Retinal pigment epithelial cell (primary cell): Measurements from ENCODE around the gene SLC6A8.

Experiments
- DNase-seq: peaks from one replicate; pipeline ENCODE4 v3.0.0-alpha.2; 2010; ENCODE audit warnings: low read depth
- H3K4me3 ChIP-seq: 2 replicates; pipeline ENCODE4 v1.5.1; 2011; ENCODE audit warnings: mild to moderate bottlenecking, low read length, control low read depth, moderate library complexity
- TF ChIP-seq, protein P1 (sequence below): conservative IDR thresholded peaks from 2 replicates; pipeline ENCODE4 v1.5.1; 2011; ENCODE audit warnings: low read depth, low read length, control low read depth, inconsistent platforms

Gene SLC6A8

DNA sequence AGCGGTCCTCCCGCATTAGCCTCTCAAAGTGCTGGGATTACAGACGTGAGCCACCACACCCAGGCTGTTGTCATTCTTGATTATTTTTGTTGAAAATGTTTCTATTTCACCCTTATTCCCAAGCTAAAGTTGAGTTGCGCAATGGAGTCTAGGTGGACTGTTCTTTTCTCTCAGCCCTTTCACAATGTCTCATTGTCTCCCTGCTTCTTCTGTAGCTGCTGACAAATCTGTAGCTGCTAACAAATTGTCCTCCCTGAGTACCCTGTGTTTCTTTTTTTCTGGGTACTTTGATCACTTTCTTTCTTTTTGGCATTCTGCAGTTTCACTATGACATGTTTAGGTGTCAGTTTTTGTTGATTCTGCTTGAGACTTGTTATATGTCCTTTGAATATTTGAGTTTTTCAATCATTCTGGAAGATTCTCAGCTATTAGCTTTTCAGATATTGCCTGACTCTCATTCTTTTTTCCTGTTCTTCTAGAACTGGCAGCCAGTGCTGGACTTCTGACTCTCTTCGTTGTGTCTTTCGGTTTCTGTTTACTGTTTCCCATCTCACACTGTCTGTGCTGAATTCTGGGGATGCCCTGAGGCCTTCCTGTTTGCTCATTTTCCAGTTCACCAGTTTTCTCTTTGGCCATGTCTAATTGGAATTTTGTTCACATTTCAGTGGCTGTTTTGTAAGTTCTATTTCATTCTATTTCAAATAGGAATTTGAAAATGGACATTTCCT lies 43.6 kb downstream of the SLC6A8 start:
- no peak for DNase-seq
- H3K4me3 ChIP-seq: no peak overlapping the region
- TF ChIP-seq, protein P1, sequence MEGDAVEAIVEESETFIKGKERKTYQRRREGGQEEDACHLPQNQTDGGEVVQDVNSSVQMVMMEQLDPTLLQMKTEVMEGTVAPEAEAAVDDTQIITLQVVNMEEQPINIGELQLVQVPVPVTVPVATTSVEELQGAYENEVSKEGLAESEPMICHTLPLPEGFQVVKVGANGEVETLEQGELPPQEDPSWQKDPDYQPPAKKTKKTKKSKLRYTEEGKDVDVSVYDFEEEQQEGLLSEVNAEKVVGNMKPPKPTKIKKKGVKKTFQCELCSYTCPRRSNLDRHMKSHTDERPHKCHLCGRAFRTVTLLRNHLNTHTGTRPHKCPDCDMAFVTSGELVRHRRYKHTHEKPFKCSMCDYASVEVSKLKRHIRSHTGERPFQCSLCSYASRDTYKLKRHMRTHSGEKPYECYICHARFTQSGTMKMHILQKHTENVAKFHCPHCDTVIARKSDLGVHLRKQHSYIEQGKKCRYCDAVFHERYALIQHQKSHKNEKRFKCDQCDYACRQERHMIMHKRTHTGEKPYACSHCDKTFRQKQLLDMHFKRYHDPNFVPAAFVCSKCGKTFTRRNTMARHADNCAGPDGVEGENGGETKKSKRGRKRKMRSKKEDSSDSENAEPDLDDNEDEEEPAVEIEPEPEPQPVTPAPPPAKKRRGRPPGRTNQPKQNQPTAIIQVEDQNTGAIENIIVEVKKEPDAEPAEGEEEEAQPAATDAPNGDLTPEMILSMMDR: no peak

DNA sequence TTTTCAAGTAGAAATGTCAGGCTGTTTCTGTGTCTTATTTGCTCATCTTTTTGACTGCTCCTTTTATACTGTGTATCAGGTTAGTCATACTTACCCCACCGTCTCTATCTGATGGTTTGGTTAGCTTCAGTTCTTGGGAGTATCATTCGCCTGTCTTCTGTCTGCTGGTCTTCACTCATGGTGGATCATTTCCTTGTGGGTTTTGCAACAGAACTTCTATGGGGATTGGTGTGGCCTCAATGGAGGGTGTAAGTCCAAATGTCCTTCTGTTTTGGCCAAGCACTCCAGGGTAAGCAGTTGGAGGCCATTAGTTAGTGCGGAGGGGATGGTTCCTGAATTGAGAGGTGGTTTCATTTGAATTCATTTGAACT lies 44.1 kb downstream of the SLC6A8 start:
- DNase-seq: no peak
- H3K4me3 ChIP-seq: no peak overlapping the region
- TF ChIP-seq, protein P1: no peak

DNA sequence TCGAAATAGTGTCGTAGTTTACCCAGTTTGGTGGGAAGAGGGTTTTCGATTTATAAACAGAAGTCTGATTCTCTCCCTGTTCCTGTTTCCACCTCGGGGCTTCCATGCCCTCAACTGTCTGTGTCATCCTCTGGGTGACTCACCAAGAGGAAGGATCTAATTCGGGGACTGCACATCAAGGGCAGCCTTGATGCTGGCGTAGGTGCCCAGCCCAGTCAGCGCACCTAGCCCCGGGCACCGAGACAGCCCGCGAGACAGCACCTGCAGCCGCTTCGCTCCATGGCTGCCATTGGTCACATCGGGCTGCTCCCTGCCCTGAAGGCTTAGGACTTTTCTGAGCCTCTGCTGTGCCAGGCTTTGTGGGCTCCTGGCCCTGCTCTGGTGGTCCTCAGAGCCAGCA lies 44.7 kb downstream of the SLC6A8 start:
- TF ChIP-seq, protein P1: no peak
- DNase-seq: no peak

DNA sequence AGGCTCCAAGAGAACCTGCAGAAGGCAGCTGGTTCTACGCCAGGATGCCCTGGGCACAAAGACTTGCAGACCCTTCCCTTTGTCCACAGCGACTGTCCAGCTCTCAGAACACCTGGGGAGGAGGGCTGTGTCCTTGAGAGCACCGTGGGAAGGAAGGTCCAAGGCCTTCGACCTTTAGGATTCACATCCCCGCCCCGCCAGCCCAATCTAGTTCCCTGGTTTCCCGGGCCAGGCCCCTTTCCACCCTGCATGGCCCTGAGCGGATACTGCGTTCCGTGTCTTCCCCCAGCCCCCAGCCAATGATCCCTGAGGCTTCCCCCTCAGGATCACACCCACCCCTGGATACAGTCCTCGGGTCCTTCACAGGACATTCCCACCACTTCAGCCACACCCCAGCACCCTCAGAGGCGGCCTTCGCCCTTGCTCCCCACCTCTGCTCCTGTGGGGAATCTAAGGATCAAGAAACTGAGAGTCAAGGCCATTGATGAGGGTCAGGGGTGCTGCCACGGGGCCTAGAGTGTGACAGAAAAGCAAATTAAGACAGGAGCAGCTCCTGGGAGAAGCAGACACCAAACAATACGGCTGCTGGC lies 46.0 kb downstream of the SLC6A8 start:
- TF ChIP-seq, protein P1: no peak
- DNase-seq: no peak
- no peak overlapping the region for H3K4me3 ChIP-seq

More for the DNA sequence above, 44.7 kb downstream of the SLC6A8 start:
- H3K4me3 ChIP-seq: no peak overlapping the region

DNA sequence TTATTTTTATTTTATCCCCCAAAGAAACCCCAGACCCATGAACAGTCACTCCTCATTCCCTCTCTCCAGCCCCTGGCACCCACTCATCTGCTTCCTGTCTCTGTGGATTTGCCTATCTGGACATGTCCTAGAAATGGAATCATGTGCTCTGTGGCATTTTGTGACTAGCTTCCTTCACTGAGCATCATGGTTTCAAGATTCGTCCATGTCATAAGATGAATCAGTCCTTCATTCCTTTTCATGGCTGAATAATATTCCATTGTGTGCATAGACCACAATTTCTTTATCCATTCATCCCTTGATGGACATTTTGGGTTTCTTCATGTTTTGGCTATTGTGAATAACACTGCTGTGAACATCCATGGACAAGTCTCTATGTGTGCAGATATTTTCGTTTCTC lies 47.1 kb downstream of the SLC6A8 start:
- TF ChIP-seq, protein P1: no peak
- H3K4me3 ChIP-seq: no peak overlapping the region
- no peak for DNase-seq

DNA sequence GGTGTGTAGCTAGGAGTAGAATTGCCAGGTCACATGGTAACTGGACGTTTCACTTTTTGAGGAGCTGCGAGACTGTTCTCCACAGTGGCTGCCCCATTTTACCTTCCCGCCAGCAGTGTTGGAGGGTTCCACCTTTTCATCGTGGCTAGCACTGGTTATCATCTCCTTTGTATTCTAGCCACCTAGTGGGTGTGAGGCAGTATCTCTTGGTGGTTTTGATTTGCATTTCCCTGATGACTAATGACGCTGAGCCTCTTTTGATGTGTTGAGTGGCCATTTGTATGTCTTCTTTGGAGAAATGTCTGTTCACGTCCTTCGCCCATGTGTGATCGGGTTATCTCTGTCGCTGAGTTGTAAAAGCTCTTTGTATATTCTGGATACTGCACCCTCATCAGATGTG lies 47.5 kb downstream of the SLC6A8 start:
- no peak for DNase-seq
- TF ChIP-seq, protein P1: no peak
- no peak overlapping the region for H3K4me3 ChIP-seq
